GM19452 (cell line): ENCODE measurements around the gene ABCG4.
A peak's percentile ranks its signal among the peaks of the same experiment; 100 is the strongest.
"Not testable (repeated sequence)": the region's sequence is repeated elsewhere in the genome, so short reads cannot be mapped to it uniquely, and the experiment has no call there.

Experiments used
- ATAC-seq: cut with Tn5 transposase; IDR thresholded peaks from one replicate; pipeline ENCODE4 v1.9.1; 2021; ENCODE audit not compliant: unreplicated experiment

ABCG4 gene

GRCh38 chr11:119149018-119149785, at the start of gene ABCG4:
Gene ABCG4, plus strand, starts transcription at chr11:119149052. Its CDS starts 914 bp downstream, at chr11:119149966.
- no peak for ATAC-seq

DNA sequence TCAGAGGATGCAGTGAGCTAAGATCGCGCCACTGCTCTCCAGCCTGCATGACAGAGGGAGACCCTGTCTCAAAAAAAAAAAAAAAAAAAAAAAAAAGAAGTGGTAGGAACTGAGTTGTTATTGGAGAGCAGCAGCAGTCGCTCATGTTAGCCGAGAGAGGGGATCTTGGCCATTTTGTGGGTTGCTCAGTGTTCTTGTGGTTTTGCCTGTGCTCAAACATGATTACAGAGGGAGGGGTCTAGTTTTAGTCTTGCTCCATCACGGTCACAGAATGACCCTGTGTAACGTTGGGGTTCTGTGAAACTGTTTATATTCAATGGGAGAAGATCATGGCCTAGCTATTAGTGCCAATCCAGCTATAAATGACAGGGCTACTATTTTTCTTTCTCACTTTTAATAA, 49.1 kb upstream of the ABCG4 start:
- no peak for ATAC-seq

GRCh38 chr11:119100246-119100970, 48.4 kb upstream of the ABCG4 start:
- no peak for ATAC-seq

GRCh38 chr11:119100994-119101758, 47.7 kb upstream of the ABCG4 start:
- peak; percentile 35 for ATAC-seq

GRCh38 chr11:119101759-119102423, 47.0 kb upstream of the ABCG4 start, which contains the start of gene DPAGT1:
Gene DPAGT1, minus strand, starts transcription at chr11:119101853. Its CDS starts 198 bp downstream, at chr11:119101655.
- ATAC-seq = peak; percentile 67

DNA sequence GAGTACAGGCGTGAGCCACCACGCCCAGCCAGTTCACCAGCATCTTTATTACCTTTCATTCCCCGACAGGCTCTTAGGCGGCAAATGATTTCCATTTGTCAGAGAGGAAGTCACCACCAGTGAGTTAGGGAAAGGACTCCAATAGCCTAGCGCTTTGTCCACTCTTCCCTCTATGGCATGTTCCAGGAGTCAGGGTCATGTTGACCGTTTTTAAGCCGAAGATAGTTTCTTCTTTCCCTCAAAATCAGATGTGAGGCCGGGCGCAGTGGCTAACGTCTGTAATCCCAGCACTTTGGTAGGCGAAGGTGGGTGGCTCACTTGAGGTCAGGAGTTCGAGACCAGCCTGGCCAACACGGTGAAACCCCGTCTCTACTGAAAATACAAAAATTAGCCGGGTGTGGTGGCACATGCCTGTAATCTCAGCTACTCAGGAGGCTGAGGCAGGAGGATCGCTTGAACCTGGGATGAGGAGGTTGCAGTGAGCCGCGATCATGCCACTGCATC, 45.6 kb upstream of the ABCG4 start:
- not testable (repeated sequence) for ATAC-seq

- no peak for ATAC-seq
Measured at GRCh38 chr11:119103793-119104192, 45.1 kb upstream of the ABCG4 start.

DNA sequence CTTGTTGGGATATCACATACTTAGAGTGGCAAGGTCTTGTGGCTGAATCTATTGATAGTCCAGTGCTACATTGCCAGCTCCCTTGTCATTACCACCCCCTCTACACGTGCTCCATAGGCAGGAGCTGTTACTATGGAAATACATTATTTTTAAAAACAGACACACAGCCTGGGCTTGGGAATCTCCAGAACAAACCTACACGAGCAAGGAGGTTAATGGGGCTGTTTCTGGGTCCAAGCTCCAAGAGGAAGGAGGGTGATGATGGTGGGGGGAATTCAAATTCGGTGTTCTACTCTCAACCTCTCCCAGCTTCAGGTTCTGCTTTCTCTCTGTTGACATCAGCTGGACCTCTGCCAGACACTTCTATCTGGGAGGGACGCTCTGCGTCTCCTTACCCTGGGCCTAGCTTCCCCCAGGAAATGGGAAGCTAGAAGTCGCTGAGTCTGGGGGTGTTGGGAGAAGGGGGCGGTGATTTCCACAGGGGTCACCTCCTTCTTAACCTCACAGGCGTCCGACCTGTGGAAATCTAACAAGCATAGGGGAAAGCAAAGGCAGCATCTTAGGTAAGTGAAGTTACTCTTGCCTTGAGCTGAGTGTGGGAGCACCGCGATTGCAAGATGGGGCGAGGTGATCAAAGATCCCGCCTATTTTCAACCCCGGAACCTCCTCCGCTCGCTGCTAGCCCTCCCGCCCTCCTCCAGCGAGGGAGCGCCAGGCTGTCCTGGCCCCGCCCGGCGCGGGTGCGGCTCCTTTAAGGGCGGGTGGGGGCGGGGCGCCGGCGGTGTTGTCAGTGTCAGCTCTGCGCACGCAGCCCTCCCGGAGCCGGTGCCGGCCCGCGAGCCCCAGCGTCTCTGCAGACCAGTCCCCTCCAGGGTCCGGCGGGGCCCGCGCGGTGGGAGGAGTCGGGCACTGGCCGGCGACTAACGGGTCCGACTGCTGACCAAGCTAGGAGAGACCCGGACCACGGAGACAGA, 42.0 kb upstream of the ABCG4 start, which contains the start of gene C2CD2L:
TSS of gene C2CD2L (plus strand) at position 781 of the 974 bp plus-strand sequence. CDS start 398 bp downstream, outside the sequence.
- peak; percentile 71 for ATAC-seq

DNA sequence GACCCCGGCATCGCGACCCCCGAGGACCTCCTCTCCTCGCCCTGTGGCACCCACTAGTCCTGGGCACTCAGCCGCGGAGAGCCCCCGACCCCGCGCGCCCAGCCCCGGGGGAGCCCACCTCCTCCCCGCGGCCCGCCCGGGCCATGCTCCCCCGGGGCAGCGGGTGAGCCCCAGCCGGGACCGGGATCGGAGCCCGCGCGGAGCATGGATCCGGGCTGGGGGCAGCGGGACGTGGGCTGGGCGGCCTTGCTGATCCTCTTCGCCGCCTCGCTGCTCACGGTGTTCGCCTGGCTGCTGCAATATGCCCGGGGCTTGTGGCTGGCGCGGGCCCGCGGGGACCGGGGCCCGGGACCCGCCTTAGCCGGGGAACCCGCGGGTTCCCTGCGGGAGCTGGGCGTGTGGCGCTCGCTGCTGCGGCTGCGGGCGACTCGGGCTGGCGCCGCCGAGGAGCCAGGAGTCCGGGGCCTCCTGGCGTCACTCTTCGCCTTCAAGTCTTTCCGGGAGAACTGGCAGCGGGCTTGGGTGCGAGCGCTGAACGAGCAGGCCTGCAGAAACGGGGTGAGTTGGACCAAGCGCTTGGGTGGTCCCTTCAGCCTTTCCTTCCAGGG, 41.2 kb upstream of the ABCG4 start:
- peak; percentile 32 for ATAC-seq

GRCh38 chr11:119108146-119108856, 40.6 kb upstream of the ABCG4 start:
- no peak for ATAC-seq

GRCh38 chr11:119108857-119109221, 40.0 kb upstream of the ABCG4 start:
- ATAC-seq = no peak

DNA sequence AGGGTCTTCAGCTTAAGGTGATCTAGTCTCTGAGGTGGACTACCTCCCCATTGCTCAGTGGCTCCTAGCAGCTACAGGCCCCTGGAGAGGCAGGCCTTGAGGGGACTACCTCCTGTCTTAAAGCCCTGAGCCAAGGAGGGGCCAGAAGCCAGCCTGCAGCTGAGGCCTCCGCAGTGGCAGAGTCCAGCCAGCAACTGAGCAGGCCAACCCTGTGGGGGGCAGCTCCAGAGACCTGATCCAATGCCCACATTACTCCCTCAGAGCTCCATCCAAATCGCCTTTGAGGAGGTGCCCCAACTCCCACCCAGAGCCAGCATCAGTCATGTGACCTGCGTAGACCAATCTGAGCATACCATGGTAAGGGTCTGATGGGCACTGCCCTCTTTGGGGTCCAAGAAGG, 39.0 kb upstream of the ABCG4 start:
- ATAC-seq = no peak

DNA sequence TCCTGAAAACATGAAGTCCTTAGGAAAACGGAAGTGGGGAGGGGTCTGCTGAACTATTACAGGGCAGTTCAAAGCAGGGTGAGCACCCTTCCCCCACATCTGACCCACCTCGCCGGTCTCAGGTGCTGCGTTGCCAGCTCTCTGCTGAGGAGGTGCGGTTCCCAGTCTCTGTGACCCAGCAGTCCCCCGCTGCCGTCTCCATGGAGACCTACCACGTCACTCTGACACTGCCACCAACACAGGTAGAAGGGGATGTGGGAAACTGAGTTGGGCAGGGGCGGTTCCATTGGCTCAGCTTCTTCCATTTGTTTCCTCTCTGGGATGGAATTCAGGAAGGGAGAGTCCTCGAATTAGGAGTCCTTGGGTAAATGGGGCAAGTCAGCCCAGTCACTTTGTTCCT, 38.4 kb upstream of the ABCG4 start:
- no peak for ATAC-seq

DNA sequence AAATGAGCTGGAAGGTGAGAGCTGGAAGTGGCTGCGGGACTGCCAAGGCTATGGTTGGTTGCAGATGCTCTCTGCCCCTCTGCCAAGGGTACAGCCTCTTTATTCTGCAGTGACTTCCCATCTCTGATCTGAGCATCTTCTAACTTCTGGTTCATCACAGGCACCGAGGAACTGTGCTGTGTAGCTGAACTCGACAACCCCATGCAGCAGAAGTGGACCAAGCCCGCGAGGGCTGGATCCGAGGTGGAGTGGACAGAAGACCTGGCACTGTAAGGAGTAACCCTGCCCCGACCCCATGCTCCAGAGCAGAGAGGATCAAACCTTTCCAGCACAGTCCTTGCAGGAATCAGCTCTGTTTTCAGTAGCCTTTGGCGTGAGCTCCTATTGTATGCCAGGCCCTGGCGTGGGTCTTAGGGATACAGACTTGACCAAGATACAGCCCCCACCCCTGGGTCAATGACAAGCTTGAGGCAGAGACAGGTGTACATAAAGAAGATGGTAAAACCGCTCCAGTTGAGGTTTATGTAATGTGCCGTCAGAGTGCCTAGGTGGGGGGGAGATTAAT, 37.4 kb upstream of the ABCG4 start:
- ATAC-seq = no peak

- no peak for ATAC-seq
Measured at GRCh38 chr11:119112314-119113020, 36.4 kb upstream of the ABCG4 start.

DNA sequence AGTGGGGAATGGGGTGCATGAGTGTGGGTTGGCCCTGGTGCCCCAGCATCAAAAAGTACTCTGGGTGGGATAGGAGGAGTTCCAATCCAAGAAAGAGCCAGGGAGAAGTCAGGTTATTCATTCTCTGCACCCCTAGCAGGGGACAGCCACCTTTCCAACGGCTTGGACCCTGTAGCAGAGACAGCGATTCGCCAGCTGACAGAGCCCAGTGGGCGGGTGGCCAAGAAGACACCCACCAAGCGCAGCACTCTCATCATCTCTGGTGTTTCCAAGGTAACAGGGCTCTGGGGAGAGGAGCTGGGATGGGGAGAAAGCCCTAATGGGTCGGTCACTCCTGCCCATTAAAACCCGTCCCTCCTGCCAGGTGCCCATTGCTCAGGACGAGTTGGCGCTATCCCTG, 35.1 kb upstream of the ABCG4 start:
- no peak for ATAC-seq

DNA sequence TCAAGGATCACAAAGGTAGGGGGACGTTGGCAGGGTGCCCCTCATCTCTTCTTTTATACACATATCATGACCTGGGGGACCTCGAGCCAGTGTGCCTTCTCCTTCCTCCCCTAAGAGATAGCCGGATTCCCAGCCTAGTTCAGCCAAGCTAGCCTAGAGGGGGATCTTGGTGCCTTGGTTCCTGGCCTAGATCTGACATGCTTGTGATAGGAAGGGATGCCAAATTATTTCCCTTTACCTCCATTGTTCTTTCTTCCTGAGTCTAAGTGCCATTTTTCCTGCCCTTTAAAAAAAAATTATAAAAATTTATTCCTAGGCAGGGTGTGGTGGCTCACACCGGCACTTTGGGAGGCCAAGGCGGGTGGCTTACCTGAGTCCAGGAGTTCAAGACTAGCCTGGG, 34.5 kb upstream of the ABCG4 start:
- ATAC-seq = no peak
